K562 (cell line): ENCODE data around the gene PHF21A. TPM values are rescaled to one million over a fixed set of nuclear protein-coding genes. Genes with fewer than 3 reads are reported as not detected.

ENCODE experiments used
- ATAC-seq: fragments of 200-7000 bp; cut with Tn5 transposase; 3 replicates; pipeline ENCODE4 v1.9.1; 2020; ENCODE audit warnings: moderate library complexity
- BruUV-seq: library from RNA; stranded (reverse); fragments of 400-500 nt; replicated peaks from 2 replicates; lab custom pipeline; 2021; lab: Mats Ljungman, UMichigan
- CTCF ChIA-PET: fragments of 300-600 bp; formaldehyde crosslinking; extraction: SDS; loops from one replicate; lab custom pipeline; 2021; ENCODE audit warnings: low intra/inter-chr PET ratio; lab: Yijun Ruan, JAX
- POLR2A ChIA-PET: fragments of 300-600, 350-650 bp; sonication (Branson Sonifier 250); formaldehyde crosslinking; extraction: SDS; loops from one replicate; lab custom pipeline; 2021; ENCODE audit warnings: antibody characterized with exemption, inconsistent platforms; lab: Yijun Ruan, JAX
- DNase-seq, 4 experiments: peaks; one replicate each; pipeline versions ENCODE4 v3.0.0 to v3.0.0-alpha.2; 2011 to 2018; ENCODE audit warnings: low spot score in 3 of 4, mixed read lengths in 3 of 4; ENCODE audit errors: extremely low read depth in 1 of 4
- FAIRE-seq: peaks from 2 replicates; lab custom pipeline; 2011; peaks lifted over from hg19 to GRCh38; lab: Jason Lieb, UNC
- H2AFZ ChIP-seq: 2 replicates; pipeline ENCODE4 v1.6.0; 2011; ENCODE audit warnings: low read depth, low read length, control low read depth, inconsistent platforms
- H3K27ac ChIP-seq: fragments of 200-600 bp; 3 replicates; pipeline ENCODE4 v1.8.0; 2011; ENCODE audit warnings: low read depth, mild to moderate bottlenecking, control low read depth, inconsistent platforms, low read length, moderate library complexity, mixed read lengths; ENCODE audit errors: extremely low read depth
- H3K27me3 ChIP-seq, 2 experiments: fragments of 300-600 bp in 1 of 2; 2 replicates in 1 of 2; 3 replicates in 1 of 2; pipeline versions ENCODE4 v1.6.0 to v1.8.0; 2011; ENCODE audit warnings: inconsistent platforms in 2 of 2, low read length in 2 of 2, mild to moderate bottlenecking in 1 of 2, mixed read lengths in 1 of 2, moderate library complexity in 1 of 2; ENCODE audit not compliant: control insufficient read depth in 2 of 2, insufficient read depth in 2 of 2
- H3K36me3 ChIP-seq: fragments of 300-600 bp; 3 replicates; pipeline ENCODE4 v1.8.0; 2011; ENCODE audit warnings: mild to moderate bottlenecking, low read length, inconsistent platforms; ENCODE audit not compliant: control insufficient read depth, insufficient read depth
- H3K4me1 ChIP-seq, 2 experiments: fragments of 200-600 bp in 1 of 2; replicated peaks in 1 of 2; 2 replicates in 1 of 2; 3 replicates in 1 of 2; pipeline versions ENCODE4 v1.5.1 to v1.8.0; 2011; ENCODE audit warnings: inconsistent platforms in 2 of 2, low read length in 2 of 2, mild to moderate bottlenecking in 1 of 2, mixed read lengths in 1 of 2, moderate library complexity in 1 of 2; ENCODE audit not compliant: control insufficient read depth in 2 of 2, insufficient read depth in 2 of 2
- H3K4me2 ChIP-seq: 2 replicates; pipeline ENCODE4 v1.6.1; 2011; ENCODE audit warnings: low read length, control low read depth, inconsistent platforms, mixed read lengths; ENCODE audit not compliant: insufficient read depth
- H3K4me3 ChIP-seq: fragments of 200-600 bp; sonication (generic), shearing (Covaris generic); 2 replicates; pipeline ENCODE4 v1.5.1; 2016; ENCODE audit warnings: control low read depth, inconsistent platforms
- H3K79me2 ChIP-seq: fragments of 200-600 bp; 3 replicates; pipeline ENCODE4 v1.8.0; 2011; ENCODE audit warnings: low read length, inconsistent platforms; ENCODE audit not compliant: control insufficient read depth, insufficient read depth
- H3K9ac ChIP-seq, 2 experiments: 2 replicates each; pipeline versions ENCODE4 v1.6.0 to v1.6.1; 2011; ENCODE audit warnings: low read depth in 2 of 2, low read length in 2 of 2, control low read depth in 1 of 2, inconsistent platforms in 1 of 2, mild to moderate bottlenecking in 1 of 2, mixed read lengths in 1 of 2; ENCODE audit not compliant: insufficient read depth in 1 of 2
- H3K9me1 ChIP-seq: one replicate; pipeline ENCODE4 v1.6.0; 2011; ENCODE audit warnings: inconsistent platforms, mild to moderate bottlenecking, low read length, moderate library complexity; ENCODE audit not compliant: control insufficient read depth, insufficient read depth
- H3K9me3 ChIP-seq: replicated peaks from 2 replicates; pipeline ENCODE4 v1.5.1; 2011; ENCODE audit warnings: low read depth, low read length, inconsistent platforms; ENCODE audit not compliant: control insufficient read depth, insufficient read depth
- H4K20me1 ChIP-seq: replicated peaks from 2 replicates; pipeline ENCODE4 v1.6.1; 2011; ENCODE audit warnings: low read length, inconsistent platforms, mixed read lengths; ENCODE audit not compliant: control insufficient read depth, insufficient read depth
- ARID3B ChIP-seq: fragments of 250-450 bp; sonication (Bioruptor Pico); IDR thresholded peaks from 2 replicates; pipeline ENCODE4 v1.4.0; 2020; ENCODE audit warnings: borderline replicate concordance
- ELF1 ChIP-seq: fragments of 200-800 bp; sonication (Bioruptor generic); IDR thresholded peaks from 2 replicates; pipeline ENCODE4 v1.6.1; 2016; ENCODE audit warnings: missing genetic modification characterization, missing compliant biosample characterization
- IRF1 ChIP-seq: sonication (generic); formaldehyde crosslinking; IDR thresholded peaks from 2 replicates; pipeline ENCODE4 v1.8.0; 2022; ENCODE audit warnings: missing genetic modification reagents, mild to moderate bottlenecking, borderline replicate concordance
- NR2C2 ChIP-seq, 2 experiments: fragments of 200-800 bp in 1 of 2; sonication (Bioruptor generic) in 1 of 2; sonication (generic) in 1 of 2; formaldehyde crosslinking in 1 of 2; IDR thresholded peaks; 2 replicates each; pipeline versions ENCODE4 v1.6.1 to v1.8.0; 2016 to 2022; ENCODE audit warnings: mild to moderate bottlenecking in 1 of 2, missing compliant biosample characterization in 1 of 2, missing genetic modification characterization in 1 of 2, missing genetic modification reagents in 1 of 2
- NUFIP1 ChIP-seq: fragments of 450-650 bp; IDR thresholded peaks from 2 replicates; pipeline ENCODE4 v1.6.1; 2018; ENCODE audit not compliant: partially characterized antibody
- POLR2G ChIP-seq: fragments of 200-400 bp; formaldehyde crosslinking; IDR thresholded peaks from 2 replicates; pipeline ENCODE4 v1.6.1; 2017; ENCODE audit warnings: low read depth, mild to moderate bottlenecking, antibody characterized with exemption, low read length, moderate library complexity
- ZFP36 ChIP-seq: fragments of 150-350 bp; IDR thresholded peaks from 2 replicates; pipeline ENCODE4 v1.6.1; 2018; ENCODE audit warnings: low read length, low read depth; ENCODE audit not compliant: partially characterized antibody
- ZKSCAN1 ChIP-seq: fragments of 150-350 bp; IDR thresholded peaks from 2 replicates; pipeline ENCODE4 v1.6.1; 2016; ENCODE audit warnings: low read depth, low read length
- ZNF165 ChIP-seq: fragments of 250-450 bp; sonication (Bioruptor Pico); IDR thresholded peaks from 2 replicates; pipeline ENCODE4 v1.4.0; 2020; ENCODE audit warnings: borderline replicate concordance
- ZNF280B ChIP-seq: fragments of 250-450 bp; sonication (Bioruptor Pico); IDR thresholded peaks from 2 replicates; pipeline ENCODE4 v1.5.1; 2021; ENCODE audit warnings: mild to moderate bottlenecking
- ZNF518B ChIP-seq: fragments of 250-450 bp; sonication (Bioruptor Pico); IDR thresholded peaks from 2 replicates; pipeline ENCODE4 v1.5.0; 2021; ENCODE audit warnings: mild to moderate bottlenecking, moderate library complexity
- WGBS: fragments of 100-300 bp; shearing (Covaris generic); methylation state at CpG from one replicate; pipeline ENCODE4 v1.1.6; 2016; ENCODE audit warnings: low coverage, mixed read lengths; ENCODE audit not compliant: insufficient coverage; ENCODE audit errors: missing lambda C conversion rate; 5-methylcytosine and 5-hydroxymethylcytosine counted together
- in situ Hi-C: fragments of 300-500 bp; cut with MboI; formaldehyde crosslinking; loops from 4 replicates; pipeline ENCODE4 v1.15.0; 2018; ENCODE audit warnings: inconsistent platforms, mixed read lengths
- intact Hi-C: fragments of 100-400 bp; cut with micrococcal nuclease; formaldehyde crosslinking; loops from 2 replicates; pipeline ENCODE4 v1.14.2; 2022
- polyA plus RNA-seq, 8 experiments: library from polyadenylated mRNA; depleted of rRNA in 4 of 8; stranded (reverse) in 5 of 8; unstranded in 3 of 8; fragments of >200 nt; fragmentation: Nextera tagmentation in 2 of 8; fragmentation: Illumina TruSeq in 1 of 8; extraction: Ambion mirVana in 2 of 8; extraction: Trizol in 1 of 8; gene quantifications; 2 replicates each; pipeline versions ENCODE4 v1.2.1 to v1.2.3, GENCODE V29; 2011 to 2014; ENCODE audit warnings: inconsistent platforms in 1 of 8, missing spikeins in 1 of 8
- total RNA-seq, 7 experiments: library from RNA; depleted of rRNA in 6 of 7; stranded (reverse); fragments of >200 nt in 6 of 7; fragmentation: Illumina TruSeq in 2 of 7; extraction: Trizol in 2 of 7; gene quantifications; 2 replicates each; pipeline versions ENCODE4 v1.2.1 to v1.2.3, GENCODE V29; 2011 to 2021; ENCODE audit warnings: low replicate concordance in 1 of 7

PHF21A gene
- total and polyA plus RNA-seq, 9 of the 15 experiments (the other 6 are each of a cell fraction or from before 2014, with no cell fraction given), result 1.5 to 32.4 (median 10.7) TPM

- intact Hi-C loops, result loop anchor here (1.0 to 10.0 kb wide), 4 partner anchors 11 to 243 kb away; no protein-coding TSS in a partner anchor
- Histone ChIP-seq H3K9me3 (no peaks in the 10 kb centered on the region), H3K27ac (peak overlapping the region; percentile 98), H3K9ac (peak overlapping the region; percentile 7 to 90; a peak in 3 of 4 replicates), H3K4me1 (peaks cover 24 to 71% of the 10 kb centered on the region in 2 experiments), H3K4me2 (peak overlapping the region; percentile 88), H3K79me2 (peaks cover 57% of the 10 kb centered on the region), H2AFZ (peak overlapping the region; percentile 69), H3K9me1 (no peaks in the 10 kb centered on the region), H4K20me1 (no peaks in the 10 kb centered on the region), H3K27me3 (no peaks in the 10 kb centered on the region), H3K36me3 (no peaks in the 10 kb centered on the region), H3K4me3 (peak overlapping the region; percentile 7; the same call in 1 of the 2 replicates)
- in situ Hi-C loops, result no loop called here
- peak; percentile 99 for FAIRE-seq
- BruUV-seq, result TSS peak; percentile 96
- ChIA-PET CTCF (no interaction called here), POLR2A (interaction anchor here (0.6 to 4.0 kb wide), 31 partner anchors 9 to 1557 kb away, joined by 3 to 41 read pairs (median 3); partner anchors contain the start of gene PEX16)
- WGBS, result 2% methylated on average over 10 of the region's 10 CpGs
- peak; percentile 72 to 97 (median 80) for DNase-seq
- peak; percentile 86 for ATAC-seq
- TF ChIP-seq ZNF280B (no peak), ZNF518B (no peak), POLR2G (no peak; the same call in 1 of the 2 replicates), ZFP36 (peak; percentile 22), ZKSCAN1 (peak; percentile 66; the same call in 1 of the 2 replicates), ELF1 (tag) (no peak), IRF1 (CRISPR knock-in tag) (no peak), ZNF165 (CRISPR knock-in tag) (no peak), NUFIP1 (peak; percentile 66), ARID3B (CRISPR knock-in tag) (no peak), NR2C2 (CRISPR knock-in tag; IDR thresholded peaks at IDR 0.05) (no peak), NR2C2 (tag; IDR thresholded peaks at IDR 0.05) (no peak; the same call in 1 of the 2 replicates)
These were observed 126.6 kb downstream of the PHF21A start for GRCh38 chr11:45994371-45995341.
